22Rv1 (cell line): ENCODE results near the gene PLOD2.

Experiments used
- H3K27ac ChIP-seq: fragments of 450-650 bp; 2 replicates; pipeline ENCODE4 v1.5.1; 2017
- ZFX ChIP-seq: fragments of 450-650 bp; IDR thresholded peaks from 2 replicates; pipeline ENCODE4 v1.6.1; 2017; ENCODE audit warnings: antibody characterized with exemption, borderline replicate concordance
- TF ChIP-seq, protein P1 (sequence below): fragments of 450-650 bp; IDR thresholded peaks from 2 replicates; pipeline ENCODE4 v1.5.1; 2017; ENCODE audit warnings: mild to moderate bottlenecking

Gene PLOD2

DNA sequence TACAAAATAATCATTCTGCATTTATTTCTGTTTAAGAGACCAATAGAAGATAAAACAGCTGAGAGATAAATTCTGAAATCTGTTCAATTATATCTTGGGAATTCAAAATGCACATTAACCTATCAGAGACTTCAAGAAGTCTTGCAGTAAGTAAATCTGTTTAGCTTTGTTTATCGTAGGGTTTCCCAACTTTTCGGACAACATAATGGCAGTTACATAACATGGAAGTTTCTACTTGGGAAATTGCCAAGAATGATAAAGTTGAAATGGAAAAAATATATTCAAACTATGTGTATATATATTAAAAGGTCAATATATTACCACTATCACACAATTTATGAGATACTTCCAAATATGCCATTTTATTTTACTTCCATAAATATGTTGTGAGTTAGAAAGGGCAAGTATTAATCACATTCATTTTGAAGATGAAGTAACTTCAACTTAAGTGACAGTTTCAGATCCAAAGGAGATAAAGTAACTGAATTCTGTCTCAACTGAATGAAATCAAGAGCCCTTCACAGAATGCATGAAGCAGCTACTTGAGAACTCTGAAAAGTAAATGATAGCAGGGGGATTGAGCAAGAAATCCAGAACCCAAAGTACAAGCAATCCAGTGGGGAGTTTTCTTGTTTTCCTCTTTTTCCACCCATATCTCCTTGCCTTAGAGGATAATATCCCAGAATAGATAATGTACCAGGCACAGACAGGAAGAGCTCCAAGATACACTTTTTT is 108.8 kb downstream of the PLOD2 start:
- TF ChIP-seq, protein P1, sequence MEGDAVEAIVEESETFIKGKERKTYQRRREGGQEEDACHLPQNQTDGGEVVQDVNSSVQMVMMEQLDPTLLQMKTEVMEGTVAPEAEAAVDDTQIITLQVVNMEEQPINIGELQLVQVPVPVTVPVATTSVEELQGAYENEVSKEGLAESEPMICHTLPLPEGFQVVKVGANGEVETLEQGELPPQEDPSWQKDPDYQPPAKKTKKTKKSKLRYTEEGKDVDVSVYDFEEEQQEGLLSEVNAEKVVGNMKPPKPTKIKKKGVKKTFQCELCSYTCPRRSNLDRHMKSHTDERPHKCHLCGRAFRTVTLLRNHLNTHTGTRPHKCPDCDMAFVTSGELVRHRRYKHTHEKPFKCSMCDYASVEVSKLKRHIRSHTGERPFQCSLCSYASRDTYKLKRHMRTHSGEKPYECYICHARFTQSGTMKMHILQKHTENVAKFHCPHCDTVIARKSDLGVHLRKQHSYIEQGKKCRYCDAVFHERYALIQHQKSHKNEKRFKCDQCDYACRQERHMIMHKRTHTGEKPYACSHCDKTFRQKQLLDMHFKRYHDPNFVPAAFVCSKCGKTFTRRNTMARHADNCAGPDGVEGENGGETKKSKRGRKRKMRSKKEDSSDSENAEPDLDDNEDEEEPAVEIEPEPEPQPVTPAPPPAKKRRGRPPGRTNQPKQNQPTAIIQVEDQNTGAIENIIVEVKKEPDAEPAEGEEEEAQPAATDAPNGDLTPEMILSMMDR, result no peak
- TF ChIP-seq ZFX, result no peak
- H3K27ac ChIP-seq, result no peak overlapping the region

DNA sequence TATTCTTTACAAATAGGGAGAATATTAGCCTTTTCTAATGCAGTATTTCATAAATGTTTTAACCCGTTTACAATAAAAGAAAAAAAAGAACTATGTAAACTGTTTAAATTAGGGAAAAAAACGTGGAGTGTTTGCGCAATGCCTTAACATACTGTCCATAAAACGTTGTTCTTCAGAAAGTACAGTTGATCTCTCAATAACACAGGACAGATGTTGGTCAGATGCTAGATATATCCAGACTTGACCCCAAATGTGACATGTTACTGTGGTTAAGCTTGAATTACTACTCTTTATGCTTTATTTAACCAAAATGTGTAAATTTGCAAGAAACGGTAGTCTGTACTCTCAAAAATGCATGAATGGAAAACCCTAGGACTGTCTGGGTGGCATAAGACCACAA is 110.3 kb downstream of the PLOD2 start:
- TF ChIP-seq ZFX, result no peak
- TF ChIP-seq, protein P1, result no peak
- no peak overlapping the region for H3K27ac ChIP-seq

DNA sequence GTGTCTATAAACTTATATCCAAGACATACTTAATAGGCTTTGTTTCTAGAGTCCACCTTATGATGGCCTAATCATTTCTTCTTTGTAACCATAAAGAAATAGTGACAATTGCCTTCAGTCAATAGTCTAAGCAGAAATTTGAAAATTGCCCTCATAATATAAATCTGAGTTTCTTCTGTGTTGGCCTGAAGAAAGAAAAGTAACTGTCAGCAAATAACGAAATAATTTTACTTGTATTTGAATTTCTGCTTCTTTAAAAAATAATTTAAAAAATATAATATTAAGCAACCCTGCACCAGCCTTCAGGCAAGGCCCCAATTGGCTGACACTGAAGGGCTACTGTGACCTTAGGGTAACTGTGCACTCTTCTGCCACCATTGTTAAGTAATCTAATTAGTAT is 113.5 kb downstream of the PLOD2 start:
- H3K27ac ChIP-seq, result no peak overlapping the region
- TF ChIP-seq, protein P1, result no peak
- TF ChIP-seq ZFX, result no peak

DNA sequence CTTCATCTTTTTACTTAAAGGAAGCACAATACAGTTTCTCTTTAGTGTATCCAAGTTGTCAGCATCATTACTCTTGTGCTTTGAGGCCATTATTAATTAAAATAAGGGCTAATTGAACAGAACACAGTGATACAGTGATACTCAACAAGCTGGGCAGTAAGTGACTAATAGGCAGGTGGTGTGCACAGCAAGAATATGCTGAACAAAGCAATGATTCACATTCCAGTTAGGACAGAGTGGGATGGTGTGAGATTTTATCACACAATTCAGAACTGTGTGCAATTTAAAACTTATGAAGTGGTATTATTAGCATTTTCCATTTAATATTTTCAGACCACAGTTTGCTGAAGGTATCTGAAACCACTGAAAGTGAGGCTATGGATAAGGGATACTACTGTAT is 116.9 kb downstream of the PLOD2 start:
- TF ChIP-seq, protein P1, result no peak
- no peak for TF ChIP-seq ZFX
- no peak overlapping the region for H3K27ac ChIP-seq

DNA sequence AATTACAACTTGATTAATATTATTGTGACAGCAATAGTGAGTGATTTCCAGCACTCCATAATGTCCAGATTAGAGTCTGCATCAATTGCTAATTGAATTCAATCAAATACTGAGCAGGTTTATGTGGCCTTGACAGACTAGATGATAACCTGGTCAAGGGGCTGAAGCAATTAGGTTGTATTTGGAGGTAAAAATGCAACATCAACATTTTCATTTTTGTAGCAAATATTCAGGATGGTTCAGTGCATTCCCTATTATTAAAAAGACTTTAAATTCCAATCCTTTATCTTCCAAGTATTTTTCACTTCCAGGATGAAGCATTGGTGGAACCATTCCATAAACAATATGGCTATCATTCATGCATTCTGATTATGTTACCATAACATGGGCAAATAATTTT is 120.4 kb downstream of the PLOD2 start:
- TF ChIP-seq, protein P1, result no peak
- TF ChIP-seq ZFX, result no peak

DNA sequence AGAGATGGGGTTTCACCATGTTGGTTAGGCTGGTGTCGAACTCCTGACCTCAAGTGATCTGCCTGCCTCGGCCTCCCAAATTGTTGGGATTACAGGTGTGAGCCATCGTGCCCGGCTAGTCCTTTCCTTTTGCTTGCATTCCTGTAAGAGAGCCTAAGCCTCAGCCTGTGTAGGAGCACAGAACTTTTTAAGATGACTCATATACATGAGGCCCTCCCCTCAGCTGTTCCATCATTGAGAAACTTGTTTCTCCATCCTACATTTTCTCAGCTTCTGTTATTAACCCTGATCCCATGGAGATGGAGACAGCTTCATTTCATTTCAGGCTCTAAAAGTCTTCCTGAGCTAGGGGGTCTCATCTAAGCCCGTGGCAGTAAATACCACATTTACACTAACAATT is 123.3 kb downstream of the PLOD2 start:
- no peak for TF ChIP-seq ZFX
- TF ChIP-seq, protein P1, result no peak
- H3K27ac ChIP-seq, result no peak overlapping the region

More for the DNA sequence above, 120.4 kb downstream of the PLOD2 start:
- H3K27ac ChIP-seq, result no peak overlapping the region

DNA sequence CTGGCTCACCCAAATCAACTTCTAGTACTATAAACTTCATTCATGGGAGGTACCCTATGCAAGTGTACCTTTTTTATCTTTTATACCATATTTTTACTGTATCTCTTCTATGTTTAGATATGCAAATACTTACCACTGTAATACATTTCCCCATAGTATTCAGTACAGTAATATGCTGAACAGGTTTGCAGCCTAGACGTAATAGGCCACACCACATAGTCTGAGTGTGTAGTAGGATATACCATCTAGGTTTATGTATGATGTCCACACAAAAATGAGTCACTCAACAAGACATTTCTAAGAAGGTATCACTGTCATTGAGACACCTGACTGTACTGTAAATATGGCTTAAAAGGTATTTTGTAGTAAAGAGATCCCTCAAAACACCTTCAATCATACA is 124.7 kb downstream of the PLOD2 start:
- H3K27ac ChIP-seq, result no peak overlapping the region
- TF ChIP-seq, protein P1, result no peak
- TF ChIP-seq ZFX, result no peak
